ENCODE measurements around the gene ACTL7A. TPM values are rescaled to one million over a fixed set of nuclear protein-coding genes. Genes with fewer than 3 reads are reported as not detected.

Gene ACTL7A
- not detected in 2 replicates for total RNA-seq

GRCh38 chr9:108861997-108862396 lies at the start of gene ACTL7A:
ACTL7A (plus strand) TSS chr9:108862266; CDS start chr9:108862323, 57 bp downstream.

GRCh38 chr9:108855888-108856287 lies 6.2 kb upstream of the ACTL7A start, which contains the start of gene ACTL7B:
ACTL7B (minus strand) TSS chr9:108855986; CDS start chr9:108855930, 56 bp downstream.

Small RNAs within 50 kb of the gene (small RNA-seq; reads per million reads assigned to genes)
- not detected for gene AL359692.1

Other genes with a start within 250 kb of the ACTL7A start
- not detected in 2 replicates for gene ACTL7B, start 6.3 kb upstream of the ACTL7A start, total RNA-seq
- 14.5 and 23.7 TPM in 2 replicates for gene ELP1, start 71.9 kb downstream of the ACTL7A start, total RNA-seq
- 9.2 and 14.1 TPM in 2 replicates for gene ABITRAM, start 72.1 kb downstream of the ACTL7A start, total RNA-seq
- gene CTNNAL1, start 151.2 kb downstream of the ACTL7A start, total RNA-seq, result 36.9 TPM in 2 replicates

Data from placental epithelial cell (primary cell).